ENCODE results near the gene ZMIZ1.

The ZMIZ1 gene

DNA sequence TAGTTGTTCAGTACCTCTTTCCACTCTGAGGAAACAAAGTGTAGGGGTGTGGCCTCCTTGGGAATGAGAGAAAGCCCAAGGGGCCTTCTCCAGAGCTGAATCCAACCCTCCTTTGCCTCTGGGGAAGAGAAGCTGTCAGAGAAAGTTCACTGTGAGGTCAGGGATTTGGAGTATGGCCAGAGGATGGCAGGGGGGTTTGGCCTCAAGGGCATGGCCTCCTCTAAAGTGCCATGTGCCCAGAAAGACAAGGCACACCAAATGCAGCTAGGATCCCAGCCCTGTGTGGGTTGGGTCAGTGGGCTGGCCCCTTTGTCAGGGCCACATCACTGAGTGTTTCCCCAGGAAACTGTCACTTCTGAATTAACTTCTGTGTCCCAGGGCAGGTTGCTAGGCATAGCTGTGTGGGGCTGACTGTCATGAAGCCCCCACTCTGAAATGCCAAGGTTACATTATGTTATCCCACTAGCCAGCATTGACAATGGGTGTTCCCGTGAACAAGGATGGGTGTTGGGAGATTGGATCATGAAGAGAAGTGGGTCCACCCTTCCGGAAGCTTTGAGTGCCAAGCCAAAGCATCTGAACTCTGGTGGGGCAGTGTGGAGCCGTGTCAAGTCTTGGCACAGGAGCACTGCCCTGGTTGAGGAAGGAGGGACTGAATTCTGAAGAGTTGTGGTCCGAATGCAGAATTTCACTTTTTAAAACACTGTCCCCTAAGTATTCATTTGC, 123.3 kb downstream of the ZMIZ1 start:
- DNase-seq: no peak

DNA sequence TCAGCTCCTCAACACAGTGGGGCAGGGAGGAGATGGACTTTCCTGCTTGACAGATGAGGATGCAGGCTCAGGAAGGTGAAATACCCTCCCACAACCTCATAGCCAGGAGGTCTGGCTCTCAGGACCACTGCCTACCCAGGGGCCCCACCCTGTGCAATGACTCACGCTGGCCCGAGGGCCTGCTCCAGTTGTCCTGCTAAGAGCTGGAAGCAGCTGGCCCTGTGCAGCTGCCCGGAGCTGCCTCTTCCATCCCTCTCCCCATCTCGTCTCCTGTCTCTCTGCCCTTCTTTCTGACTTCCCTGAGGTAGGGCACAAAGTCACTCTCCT, 123.9 kb downstream of the ZMIZ1 start:
- DNase-seq: no peak

DNA sequence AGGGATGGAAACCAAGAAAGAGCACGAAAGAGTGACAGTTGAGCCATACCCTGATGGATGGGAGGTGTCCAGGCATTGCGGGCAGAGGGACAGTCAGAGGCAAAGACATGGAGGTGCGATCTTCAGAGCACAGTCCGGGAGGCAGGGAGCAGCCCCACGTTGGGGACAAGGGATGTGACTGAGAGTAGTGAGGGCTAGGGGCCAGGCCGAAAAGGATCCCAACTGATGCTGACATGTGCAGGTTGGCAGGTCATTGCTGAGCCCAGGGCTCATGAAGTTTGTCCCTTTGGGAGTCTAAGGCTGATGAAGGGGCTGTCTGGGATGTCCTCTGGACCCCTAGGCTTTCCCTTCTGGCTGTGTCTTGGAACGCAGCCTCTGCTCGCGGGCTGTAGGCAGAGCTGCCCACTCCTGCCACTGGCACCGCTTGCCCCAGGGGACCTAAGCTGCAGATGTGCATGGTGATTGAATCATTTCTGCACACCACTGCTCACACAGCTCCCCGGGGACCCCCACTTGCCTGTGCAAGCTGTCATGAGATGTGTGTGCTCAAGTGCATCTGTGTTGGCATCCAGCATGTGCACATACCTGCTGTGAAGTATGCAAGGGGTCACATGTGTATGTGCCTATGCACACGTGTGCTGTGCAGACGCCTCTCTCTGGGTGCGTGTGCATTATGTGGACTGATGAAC, 125.1 kb downstream of the ZMIZ1 start:
- DNase-seq: no peak

DNA sequence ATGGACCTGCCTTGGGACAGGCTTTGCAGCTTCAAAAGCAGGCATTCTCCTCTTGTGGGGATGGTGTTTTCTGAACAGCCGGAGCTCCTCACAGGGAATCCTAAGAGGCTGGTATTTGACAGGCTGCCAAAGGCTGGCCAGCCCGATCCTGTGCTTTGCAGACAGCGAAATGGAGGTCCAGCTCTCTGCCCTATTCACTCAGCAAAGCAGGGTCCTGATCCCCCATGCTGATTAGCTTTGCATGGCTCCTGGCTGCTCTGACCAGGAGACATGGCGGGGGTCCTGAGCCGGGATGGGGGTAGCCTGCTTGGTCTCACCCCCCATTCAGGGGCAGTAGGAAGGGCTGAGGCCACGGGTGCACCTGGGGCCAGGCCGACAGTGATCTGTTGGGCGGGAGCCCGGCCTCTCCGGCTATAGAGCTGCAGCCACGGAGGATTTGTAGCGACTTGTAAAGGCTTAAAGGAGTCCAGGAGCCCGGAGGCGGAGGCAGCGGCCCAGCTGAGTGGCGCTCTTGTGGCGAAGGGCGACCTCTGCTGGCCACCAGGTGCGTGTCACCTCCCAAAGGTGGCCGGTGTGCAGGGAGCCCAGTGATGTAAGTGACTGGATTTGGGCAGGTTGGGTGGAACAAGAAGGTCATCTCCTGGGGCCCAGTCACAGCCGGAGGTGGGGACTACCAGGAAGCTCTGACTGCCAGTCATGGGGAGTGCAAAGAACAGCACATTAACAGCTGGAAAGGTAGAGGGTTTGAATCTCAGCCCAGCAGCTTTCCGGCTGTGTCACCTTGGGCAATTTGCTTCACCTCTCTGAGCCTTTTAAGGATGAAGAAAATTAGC, 126.5 kb downstream of the ZMIZ1 start:
- DNase-seq: peak; percentile 17 to 20

DNA sequence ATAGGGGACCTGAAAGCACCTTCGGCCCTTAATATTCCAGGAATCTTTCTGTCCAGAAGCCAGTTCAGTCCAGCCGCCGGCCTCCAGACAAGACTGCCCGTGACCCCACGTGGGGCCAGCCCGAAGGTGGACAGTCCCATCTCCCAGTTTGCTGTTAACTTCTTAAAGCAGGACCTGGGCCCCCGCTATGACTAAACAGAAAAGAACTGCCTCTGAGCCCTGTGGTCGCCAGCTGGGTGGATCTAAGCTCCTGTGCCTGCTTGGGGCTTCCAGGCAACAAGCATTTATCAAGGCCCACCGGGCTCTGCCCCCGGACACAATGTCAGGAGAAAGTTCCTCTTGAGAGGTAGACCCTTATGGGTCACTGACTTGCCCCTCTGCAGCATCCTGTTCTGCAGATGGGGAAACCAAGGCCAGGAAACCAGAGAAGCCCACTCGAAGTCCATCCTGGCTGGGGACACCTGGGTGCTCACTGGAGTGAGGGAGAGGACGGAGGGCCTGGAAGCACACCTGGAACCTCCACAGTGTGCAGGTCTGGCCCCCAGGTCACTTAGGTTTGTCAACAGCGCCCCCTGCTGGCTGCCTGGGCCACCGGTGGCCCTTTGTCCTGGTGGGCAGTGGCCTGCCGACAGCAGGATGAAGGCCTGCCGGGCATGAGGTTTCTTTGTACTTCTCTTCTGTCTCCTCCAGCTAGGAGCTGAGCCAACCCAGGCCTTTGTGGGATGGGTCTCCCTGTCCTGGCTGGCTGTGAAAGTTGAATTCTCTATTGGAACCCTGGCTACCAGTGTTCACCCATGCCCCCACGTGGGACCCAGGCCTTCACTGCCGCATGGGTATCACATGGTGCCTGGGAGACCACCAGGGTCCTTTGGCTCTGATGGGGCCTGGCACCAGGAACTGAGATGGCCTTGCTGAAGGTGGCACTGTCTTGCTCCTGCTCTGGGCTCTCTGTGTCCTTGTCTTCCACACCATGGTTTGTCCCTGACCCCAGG, 128.0 kb downstream of the ZMIZ1 start:
- no peak for DNase-seq

DNA sequence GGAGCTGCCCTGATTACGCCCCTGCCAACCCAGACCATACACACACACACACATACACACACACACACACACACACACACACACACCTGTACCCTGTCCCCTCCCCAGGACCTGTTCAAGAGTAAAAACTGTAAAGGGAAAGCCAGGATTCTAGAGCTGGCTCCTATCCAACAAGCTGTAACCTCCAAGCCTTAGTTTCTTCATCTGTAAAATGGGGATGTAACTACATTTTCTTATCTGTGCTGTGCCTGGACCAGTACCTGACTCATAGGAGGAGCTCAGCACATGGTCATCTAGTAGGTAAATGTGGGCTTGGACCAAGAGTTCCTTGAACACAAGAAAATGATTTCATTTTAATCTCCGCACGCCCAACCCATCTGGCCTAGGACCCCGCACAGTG, 128.8 kb downstream of the ZMIZ1 start:
- no peak for DNase-seq

DNA sequence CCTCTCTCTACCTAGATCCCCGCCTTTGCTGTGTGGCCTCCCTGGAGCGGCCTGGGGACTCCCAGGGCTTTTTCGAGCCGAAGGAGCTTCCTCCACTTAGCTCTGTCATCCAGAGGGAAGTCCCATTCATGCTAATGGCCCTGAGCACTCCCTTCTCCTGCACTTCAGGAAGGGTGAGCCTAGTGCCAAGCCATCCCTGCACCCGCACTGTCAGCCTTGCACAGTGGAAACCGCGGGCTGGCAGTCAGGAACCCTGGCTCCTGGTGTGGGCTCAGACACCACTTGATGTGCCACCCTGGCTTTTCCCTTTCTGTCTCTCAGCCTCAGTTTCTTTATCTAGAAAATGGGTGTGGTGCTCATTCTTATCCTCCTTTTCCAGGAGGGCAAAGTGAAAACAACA, 131.6 kb downstream of the ZMIZ1 start:
- no peak for DNase-seq

DNA sequence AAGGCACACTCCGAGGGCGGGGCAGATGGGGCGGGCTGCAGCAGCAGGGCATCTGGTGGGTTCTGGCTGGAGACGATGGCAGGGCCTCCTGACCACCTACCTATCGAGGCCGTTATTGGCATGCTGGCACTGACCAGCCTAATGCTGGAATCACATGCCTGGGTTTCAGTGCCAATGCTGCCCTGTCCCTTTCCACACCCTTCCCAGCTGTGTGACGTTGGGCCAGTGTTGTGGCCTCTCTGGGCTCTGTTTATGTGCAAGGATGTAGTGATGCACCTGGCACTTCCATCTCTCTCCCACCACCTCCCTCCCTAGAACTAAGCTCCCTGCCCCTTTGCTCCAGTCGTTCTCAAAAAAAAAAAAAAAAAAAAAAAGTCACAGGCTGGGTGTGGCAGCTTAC, 132.9 kb downstream of the ZMIZ1 start:
- no peak for DNase-seq

DNA sequence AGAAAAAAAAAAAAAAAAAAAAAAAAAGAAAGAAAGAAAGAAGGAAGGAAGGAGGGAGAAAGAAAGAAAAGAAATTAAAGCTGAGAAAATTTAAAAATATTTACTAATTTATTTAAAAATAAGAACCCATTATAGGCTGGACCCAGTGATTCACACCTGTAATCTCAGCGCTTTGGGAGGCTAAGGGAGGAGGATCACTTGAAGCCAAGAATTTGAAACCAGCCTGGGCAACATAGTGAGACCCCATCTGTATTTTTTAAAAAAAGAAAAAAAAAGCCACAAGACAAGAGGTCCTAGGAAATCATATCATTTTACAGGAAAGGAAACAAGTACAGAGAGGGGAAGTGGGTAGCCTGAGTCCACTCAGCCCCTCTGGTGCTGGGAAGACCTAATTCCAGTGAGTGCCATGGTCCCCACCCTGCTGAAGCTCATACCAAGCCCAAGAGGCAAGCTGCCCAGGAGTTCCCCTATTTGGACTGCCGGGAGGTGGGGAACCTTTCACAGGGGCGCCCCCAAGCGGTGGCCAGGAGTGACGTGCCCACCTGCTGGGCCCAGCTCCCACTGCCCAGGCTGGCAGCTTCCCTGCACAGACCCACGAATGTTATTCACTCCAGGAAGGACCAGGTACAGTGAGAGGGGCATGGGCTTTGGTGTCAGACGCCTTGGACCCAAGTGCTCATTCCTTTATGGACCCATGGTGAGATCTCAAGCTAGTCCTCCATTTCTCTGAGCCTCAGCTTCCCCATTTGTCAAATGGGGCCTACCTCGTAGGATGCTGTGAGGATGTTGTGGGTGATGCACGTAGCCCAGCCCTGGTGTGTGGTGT, 133.6 kb downstream of the ZMIZ1 start:
- no peak for DNase-seq

DNA sequence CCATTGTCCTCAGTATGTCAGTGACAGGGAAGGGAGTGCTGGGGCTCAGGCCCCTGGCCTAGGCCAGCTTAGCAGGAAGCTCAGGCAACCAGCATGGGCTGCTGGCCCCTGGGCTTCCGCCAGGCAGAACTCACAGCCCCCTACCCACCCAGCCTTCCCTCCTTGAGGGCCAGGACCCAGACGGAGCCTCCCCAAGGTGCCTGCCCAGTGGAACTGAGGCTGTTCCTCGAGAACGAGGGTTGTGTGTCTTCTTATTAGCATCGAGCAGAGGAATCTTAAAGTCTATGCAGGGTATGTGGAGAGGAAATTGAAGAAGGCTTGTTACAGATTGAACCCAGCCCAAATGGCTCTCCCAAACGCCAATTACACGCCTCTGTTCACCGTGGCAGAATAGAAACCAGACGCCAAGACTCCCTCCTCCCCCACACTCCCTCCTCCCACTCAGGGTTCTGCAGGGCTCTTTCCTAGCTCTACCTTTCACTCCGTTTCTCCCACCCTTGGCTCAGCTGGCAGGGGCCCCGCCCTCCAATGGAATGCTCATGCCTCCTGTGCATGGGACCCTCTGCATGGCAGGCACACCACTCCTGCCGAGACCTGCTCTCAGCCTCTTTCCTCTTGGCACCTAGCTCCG, 134.4 kb downstream of the ZMIZ1 start:
- DNase-seq: no peak

DNA sequence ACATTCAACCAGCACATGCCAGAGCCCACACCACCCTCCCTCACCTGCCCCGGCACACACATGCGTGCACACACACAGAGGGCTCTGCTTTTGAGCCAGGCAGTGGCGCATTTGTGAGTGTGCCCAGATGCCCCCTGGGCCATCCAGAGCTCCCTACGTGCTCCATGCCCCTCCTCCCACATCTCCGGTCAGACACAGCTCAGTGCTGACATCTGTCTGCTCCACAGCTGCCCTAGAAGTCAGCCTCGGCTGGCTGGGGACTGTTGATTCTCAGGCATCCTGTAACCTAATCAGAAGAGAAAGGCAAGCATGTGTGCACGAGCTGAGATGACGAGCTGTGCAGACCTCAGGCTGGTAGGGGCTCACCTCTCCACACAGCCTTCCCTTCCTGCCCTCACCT, 135.1 kb downstream of the ZMIZ1 start:
- no peak for DNase-seq

DNA sequence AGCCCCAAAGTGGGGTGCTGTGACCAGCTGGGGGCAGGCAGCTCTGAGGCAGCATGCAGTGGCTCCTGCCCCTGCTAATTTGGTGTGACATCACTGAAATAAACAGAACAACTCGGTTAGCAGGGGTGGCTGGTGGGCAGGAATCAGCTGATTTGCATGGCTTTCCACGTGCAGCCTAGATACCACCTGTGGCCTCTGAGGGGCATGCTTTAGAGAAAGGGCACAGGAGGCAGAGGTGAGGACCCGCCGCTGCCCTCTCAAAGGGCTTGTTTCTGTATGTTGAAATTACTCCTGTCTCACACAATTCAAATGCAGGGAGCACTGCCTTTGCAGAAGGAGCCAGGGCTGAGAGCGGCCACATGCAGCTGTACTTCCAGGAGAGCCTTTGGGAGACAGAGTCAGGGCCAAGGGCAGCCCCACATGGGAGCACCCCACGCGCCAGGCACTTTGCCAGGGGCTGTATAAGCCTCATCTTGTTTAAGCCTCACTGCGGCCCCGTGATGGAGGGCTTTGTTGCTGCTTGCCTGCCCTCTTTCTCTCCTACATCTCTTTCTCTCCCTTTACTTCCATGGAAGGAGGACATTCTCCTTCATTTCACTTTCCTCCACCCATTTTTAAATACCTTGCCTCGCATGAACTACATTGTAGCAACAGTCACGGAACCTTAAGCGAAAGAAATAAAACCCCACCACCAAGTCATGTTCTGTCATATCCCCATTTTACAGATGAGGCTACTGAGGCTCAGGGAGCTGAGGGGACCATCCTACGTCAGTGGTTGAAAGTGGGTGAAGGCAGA, 137.7 kb downstream of the ZMIZ1 start:
- DNase-seq: no peak

DNA sequence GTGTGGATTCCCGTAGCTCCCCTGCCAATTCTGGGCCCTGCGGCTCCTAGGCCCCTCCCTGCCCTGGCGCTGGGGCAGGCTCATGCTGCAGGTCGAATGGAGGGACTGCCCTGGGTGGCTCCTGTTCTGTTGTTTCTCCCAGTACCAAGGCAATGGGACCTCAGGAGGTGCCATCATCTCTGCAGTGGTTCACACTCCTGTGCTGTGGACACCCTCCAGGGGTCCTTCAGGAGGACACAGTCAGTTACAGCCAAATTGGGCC, 138.3 kb downstream of the ZMIZ1 start:
- DNase-seq: no peak

DNA sequence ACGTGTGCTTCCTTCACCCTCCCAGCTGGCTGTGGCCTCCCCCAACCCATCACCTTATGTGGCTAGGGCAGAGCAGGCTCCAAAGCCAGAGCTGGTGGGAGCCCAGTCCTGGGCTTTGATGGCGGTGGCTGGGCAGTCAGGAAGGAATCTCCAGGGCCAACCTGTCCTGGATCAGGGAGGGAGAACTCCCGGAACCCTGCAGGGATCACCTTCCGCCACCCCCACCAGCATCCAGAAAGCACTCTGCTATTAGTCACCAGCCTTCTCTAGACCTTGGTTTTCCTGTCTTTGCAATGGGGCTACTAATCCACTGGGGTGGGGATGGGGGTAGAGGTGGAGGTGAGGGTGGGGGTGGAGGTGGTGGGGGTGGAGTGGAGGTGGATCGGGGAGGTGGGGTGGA, 139.0 kb downstream of the ZMIZ1 start:
- no peak for DNase-seq

DNA sequence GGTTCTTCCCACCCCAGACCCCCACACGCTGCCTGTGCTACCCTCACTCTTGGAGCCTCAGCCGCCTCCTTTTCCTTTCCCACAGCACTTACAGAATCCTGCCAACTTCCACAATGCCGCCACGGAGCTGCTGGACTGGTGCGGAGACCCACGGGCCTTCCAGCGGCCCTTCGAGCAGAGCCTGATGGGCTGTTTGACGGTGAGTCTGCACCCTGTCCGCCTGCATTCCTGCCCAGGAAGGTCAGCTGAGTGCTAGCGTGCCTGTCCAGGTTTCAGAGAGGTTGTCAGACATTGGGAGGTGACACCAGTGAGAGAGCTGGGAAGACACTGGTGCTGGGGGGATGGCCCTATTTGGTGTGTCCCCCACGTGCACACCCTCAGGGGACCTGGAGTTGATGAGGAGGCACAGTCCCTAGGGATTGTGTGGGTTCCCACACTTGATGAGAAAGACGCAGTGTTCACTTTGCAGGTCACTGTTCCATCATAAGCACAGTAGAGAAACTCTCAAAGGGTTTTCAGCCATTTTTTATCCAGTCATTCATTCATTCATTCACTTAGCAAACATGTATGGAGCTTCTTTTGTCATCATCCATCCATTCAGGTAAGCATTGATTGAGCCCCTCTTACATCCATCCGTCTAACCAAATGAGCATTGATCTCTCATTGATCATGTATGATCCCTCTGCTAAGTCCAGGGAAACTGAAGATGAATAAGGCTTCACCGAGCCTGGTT, 139.7 kb downstream of the ZMIZ1 start:
- DNase-seq: no peak

DNA sequence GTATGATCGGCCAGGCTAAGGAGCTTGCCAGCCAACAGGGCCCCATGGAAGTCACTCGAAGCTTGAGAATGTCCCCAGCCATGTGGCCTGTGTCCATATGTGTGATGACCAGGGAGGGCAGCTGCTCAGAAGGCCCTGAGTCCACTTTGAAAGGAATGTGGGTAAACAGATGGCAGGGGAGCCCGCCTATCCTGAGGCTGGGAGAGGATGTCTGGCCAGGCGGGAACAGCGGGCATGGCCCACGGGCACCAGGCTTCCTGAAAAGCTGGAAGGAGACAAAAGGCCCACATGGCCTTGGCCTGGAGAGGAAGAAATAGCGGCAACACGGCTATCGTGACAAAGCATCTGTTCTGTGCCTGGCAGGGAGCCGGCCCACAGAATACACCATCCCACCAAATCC, 140.6 kb downstream of the ZMIZ1 start:
- no peak for DNase-seq

DNA sequence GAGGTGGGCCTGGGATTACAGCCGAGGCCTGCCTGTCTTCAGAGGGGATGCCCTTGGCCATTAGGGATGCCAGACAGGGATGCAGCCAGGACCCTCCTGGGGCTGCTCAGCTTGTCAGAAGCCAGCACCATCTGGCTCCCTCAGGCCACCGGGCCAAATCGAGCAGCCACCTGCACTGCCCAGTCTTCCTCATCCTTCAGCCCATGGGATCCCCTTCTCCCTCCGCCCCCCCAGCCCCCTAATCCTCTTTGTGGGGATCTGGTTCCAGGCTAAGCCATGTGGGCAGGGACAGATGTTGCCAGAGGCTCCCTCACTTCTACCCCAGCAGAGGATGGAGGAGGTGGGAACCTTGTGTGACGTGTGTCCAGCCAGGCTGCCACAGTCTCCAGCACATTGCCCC, 141.1 kb downstream of the ZMIZ1 start:
- DNase-seq: no peak

DNA sequence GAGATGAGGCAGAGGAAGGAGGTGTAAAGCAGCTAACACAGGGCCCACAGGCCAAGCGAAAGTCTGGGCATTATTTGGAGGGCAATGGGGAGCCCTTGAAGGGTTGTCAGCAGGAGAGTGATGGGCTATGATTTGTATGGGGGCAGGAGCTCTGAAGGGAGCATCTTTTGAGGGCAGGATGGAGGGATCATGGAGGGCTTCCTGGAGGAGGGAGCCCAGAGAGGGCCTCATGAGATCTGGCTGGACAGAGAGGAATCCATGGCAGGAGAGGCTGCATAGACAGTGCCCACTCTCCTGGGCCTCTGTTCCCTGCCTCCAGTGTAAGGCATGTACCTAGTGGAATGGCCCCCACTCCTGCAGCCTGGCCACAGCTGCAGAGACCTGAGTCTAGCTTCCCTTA, 141.9 kb downstream of the ZMIZ1 start:
- no peak for DNase-seq

DNA sequence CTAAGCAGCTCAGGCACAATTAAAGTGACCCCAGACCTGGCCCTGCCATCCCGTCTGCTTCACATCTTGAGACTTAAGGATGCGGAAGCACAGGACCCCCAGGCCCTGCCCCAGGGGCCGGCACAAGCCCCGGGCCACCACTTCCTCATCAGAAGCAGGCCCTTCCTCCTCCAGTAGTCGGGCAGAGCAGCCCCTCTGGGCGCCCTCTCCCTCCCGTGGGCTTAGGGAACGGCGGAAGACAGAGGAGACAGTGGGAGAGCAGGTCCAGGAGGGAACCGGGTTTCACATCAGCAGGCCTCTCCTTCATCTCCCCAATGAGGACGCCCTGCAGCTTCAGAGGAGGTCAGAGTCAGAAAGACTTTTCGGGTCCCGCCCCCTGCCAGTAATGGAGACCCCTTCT, 142.8 kb downstream of the ZMIZ1 start:
- DNase-seq: no peak

DNA sequence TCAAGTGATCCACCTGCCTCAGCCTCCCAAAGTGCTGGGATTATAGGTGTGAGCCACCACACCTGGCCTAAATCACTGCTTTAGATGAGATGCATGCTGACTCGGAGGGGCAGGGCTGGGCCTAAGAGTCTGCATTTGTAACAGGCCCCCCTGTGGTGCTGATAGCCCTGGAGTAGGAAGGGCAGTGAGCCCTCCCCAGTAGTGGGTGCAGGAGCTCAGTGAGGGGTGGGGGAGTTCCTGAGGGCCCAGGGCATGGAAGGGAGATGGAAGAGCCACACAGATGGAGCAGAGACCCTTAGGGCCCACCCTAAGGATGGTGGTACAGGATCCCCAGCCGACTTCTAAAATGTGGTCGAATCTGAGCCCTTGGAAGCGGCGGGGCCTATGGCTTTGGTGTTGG, 146.8 kb downstream of the ZMIZ1 start:
- DNase-seq: no peak

All from NCI-H187 (cell line).